Body of pancreas (tissue), 4 donors: ENCODE measurements around the gene CEP164. TPM values are rescaled to one million over a fixed set of nuclear protein-coding genes. Genes with fewer than 3 reads are reported as not detected.

Experiments used
- ATAC-seq: fragments of 150-250 bp; one replicate; pipeline ENCODE4 v1.9.1; 2016
- DNase-seq, 4 donors: peaks; one replicate each; pipeline ENCODE4 v3.0.0-alpha.2; 2019
- H3K27ac ChIP-seq, 4 donors: fragments of 200-600 bp; sonication (generic); 1 replicate in 3 of 4; 2 replicates in 1 of 4; pipeline versions ENCODE4 v1.5.1 to v1.6.1; 2016 to 2019; ENCODE audit warnings: mild to moderate bottlenecking in 1 of 4, mixed read lengths in 1 of 4, moderate library complexity in 1 of 4
- H3K27me3 ChIP-seq, 2 donors: fragments of 200-600 bp; sonication (generic); one replicate each; pipeline ENCODE4 v1.6.0; 2016; ENCODE audit warnings: mild to moderate bottlenecking in 1 of 2
- H3K36me3 ChIP-seq, 2 donors: fragments of 200-600 bp; sonication (generic); replicated peaks in 1 of 2; 2 replicates each; pipeline ENCODE4 v1.5.1; 2016; ENCODE audit warnings: low read depth in 2 of 2; ENCODE audit not compliant: insufficient read depth in 1 of 2
- H3K4me1 ChIP-seq: fragments of 200-600 bp; sonication (generic); one replicate; pipeline ENCODE4 v1.6.0; 2016
- H3K4me3 ChIP-seq, 2 donors: fragments of 200-600 bp; sonication (generic); 1 replicate in 1 of 2; 2 replicates in 1 of 2; pipeline ENCODE4 v1.5.1; 2016 to 2019
- H3K9me3 ChIP-seq, 3 donors: fragments of 200-600 bp; sonication (generic); 1 replicate in 2 of 3; 2 replicates in 1 of 3; pipeline ENCODE4 v1.5.1; 2016
- POLR2A ChIP-seq, 3 donors: fragments of 450-650 bp; IDR thresholded peaks; one replicate each; pipeline ENCODE4 v1.6.1; 2016; ENCODE audit warnings: antibody characterized with exemption in 3 of 3, mild to moderate bottlenecking in 2 of 3
- WGBS, 2 donors: methylation state at CpG; one replicate each; pipeline ENCODE4 v1.1.5; 2017; 5-methylcytosine and 5-hydroxymethylcytosine counted together
- intact Hi-C: fragments of 100-400 bp; cut with DNase I; formaldehyde crosslinking; loops from one replicate; pipeline ENCODE4 v1.15.1; 2023
- total RNA-seq, 2 donors: library from RNA; depleted of rRNA; stranded (reverse); fragments of >200 nt; gene quantifications; one replicate each; pipeline ENCODE4 v1.1.0, GENCODE V29; 2016
- TF ChIP-seq, protein P1 (sequence below), 7 experiments: fragments of 450-650 bp in 4 of 7; fragments of 200-600 bp in 3 of 7; sonication (generic) in 3 of 7; IDR thresholded peaks; one replicate each; pipeline ENCODE4 v1.5.1; 2016 to 2019; ENCODE audit warnings: antibody characterized with exemption in 7 of 7

Gene CEP164
- total RNA-seq, 2 donors from 2014 or later = 29.1 to 45.8 TPM

DNA sequence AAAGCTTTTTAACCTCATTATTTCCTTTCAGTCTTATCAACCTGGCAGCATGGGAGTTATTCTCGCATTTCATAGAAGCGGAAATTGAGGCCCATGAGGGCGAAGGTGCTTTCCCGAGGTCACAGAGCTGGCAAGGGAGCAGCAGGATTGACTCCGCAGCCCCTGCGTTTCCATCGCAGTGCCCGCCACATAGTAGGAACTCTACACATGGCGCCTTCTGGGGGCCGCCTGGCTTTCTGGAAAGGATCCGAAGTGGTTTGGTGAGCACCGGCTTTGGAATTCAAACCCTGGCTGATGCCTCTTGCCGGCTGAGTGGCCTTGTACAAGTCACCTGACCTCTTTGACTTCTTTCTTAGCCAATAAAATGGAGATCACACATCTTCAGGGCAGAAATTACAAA, 93.4 kb downstream of the CEP164 start:
- TF ChIP-seq, protein P1, sequence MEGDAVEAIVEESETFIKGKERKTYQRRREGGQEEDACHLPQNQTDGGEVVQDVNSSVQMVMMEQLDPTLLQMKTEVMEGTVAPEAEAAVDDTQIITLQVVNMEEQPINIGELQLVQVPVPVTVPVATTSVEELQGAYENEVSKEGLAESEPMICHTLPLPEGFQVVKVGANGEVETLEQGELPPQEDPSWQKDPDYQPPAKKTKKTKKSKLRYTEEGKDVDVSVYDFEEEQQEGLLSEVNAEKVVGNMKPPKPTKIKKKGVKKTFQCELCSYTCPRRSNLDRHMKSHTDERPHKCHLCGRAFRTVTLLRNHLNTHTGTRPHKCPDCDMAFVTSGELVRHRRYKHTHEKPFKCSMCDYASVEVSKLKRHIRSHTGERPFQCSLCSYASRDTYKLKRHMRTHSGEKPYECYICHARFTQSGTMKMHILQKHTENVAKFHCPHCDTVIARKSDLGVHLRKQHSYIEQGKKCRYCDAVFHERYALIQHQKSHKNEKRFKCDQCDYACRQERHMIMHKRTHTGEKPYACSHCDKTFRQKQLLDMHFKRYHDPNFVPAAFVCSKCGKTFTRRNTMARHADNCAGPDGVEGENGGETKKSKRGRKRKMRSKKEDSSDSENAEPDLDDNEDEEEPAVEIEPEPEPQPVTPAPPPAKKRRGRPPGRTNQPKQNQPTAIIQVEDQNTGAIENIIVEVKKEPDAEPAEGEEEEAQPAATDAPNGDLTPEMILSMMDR (IDR thresholded peaks at IDR 0.05) = no peak
- TF ChIP-seq POLR2A (IDR thresholded peaks at IDR 0.05) = no peak
- intact Hi-C loops = no loop called here
- no peak for ATAC-seq
- Histone ChIP-seq H3K9me3 (no peaks in the 10 kb centered on the region), H3K27me3 (no peaks in the 10 kb centered on the region), H3K27ac (no peak overlapping the region), H3K36me3 (no peaks in the 10 kb centered on the region), H3K4me3 (no peak overlapping the region), H3K4me1 (no peaks in the 10 kb centered on the region)
- 75 to 80% methylated on average over 12 to 13 of the region's 13 CpGs for WGBS, 2 donors
- no peak for DNase-seq

DNA sequence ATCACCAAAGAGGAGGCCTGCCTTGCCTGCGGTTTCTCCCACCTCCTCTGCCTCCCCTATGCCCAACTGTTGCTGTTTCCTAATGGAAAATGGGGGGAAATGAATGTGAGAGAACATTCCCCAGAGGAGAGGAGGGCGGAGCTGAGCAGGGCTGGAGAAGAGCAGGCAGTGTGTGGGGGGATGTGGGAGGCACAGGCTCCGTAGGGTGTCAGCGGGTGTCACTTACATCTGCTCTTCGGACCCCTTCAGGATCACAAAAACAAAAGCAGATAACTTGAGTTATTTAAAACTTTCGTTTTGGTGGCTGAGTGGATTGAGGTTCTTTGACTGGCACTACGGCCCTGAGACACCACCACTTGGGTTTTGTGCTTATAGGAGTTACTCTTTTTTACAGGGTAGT, 93.8 kb downstream of the CEP164 start:
- intact Hi-C loops = no loop called here
- 80 to 81% methylated on average over 7 of the region's 7 CpGs for WGBS, 2 donors
- no peaks in the 10 kb centered on the region for H3K36me3 ChIP-seq
- H3K4me1 ChIP-seq = no peaks in the 10 kb centered on the region
- no peak overlapping the region for H3K4me3 ChIP-seq
- no peaks in the 10 kb centered on the region for H3K9me3 ChIP-seq
- H3K27ac ChIP-seq = no peak overlapping the region
- DNase-seq = no peak
- H3K27me3 ChIP-seq = no peaks in the 10 kb centered on the region
- ATAC-seq = no peak
- TF ChIP-seq, protein P1 (IDR thresholded peaks at IDR 0.05) = no peak
- no peak for TF ChIP-seq POLR2A (IDR thresholded peaks at IDR 0.05)

DNA sequence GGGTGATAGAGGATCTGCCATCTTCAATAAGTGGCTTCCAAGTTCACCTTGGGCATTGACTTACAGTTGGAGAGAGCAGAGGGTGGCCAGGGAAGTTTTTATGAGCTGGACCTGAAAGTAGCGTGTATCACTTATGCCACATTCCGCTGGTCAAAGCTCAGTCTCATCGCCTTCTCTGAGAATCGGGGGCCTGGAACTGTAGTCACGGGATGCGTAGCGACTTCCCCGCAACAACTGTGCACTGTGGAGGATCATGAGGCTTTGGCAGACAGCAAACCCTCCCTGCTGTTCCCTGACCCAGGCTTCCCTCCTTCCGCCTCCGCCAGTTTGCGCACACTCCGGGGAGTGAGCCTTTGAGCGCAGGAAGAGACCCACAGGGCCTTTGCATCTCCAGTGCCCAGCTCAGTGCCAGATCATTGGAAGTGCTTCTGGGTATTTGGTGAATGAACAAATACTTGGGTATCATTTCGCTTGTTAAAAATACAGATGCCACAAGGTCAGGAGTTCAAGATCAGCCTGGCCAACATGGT, 95.5 kb downstream of the CEP164 start:
- no peaks in the 10 kb centered on the region for H3K36me3 ChIP-seq
- no peaks in the 10 kb centered on the region for H3K27me3 ChIP-seq
- H3K27ac ChIP-seq = no peak overlapping the region
- H3K4me1 ChIP-seq = no peaks in the 10 kb centered on the region
- TF ChIP-seq, protein P1 (IDR thresholded peaks at IDR 0.05) = no peak
- TF ChIP-seq POLR2A (IDR thresholded peaks at IDR 0.05) = no peak
- H3K9me3 ChIP-seq = no peaks in the 10 kb centered on the region
- ATAC-seq (no peak), DNase-seq (no peak)
- H3K4me3 ChIP-seq = no peak overlapping the region
- intact Hi-C loops = no loop called here
- 81 to 82% methylated on average over 11 to 14 of the region's 14 CpGs for WGBS, 2 donors

DNA sequence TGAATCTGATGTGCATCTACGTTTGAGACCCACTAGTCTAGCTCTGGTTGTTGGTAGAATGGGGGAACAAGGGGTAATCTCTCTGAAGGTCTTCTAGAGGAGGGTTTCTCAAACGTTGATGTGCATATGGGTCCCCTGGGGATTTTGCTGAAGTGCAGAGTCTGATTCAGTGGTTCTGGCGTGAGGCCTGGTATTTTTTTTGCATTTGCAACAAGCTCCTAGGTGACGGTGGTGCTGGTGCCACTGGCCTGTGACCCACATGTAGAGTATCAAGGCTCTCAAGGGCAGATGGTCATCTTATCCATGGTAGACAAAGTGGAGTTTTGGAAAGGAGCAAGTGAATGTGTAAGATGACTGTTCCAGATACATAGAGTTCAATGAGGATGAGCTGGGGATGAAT, 97.1 kb downstream of the CEP164 start:
- TF ChIP-seq, protein P1 (IDR thresholded peaks at IDR 0.05) = no peak
- no peak for TF ChIP-seq POLR2A (IDR thresholded peaks at IDR 0.05)
- intact Hi-C loops = no loop called here
- Histone ChIP-seq H3K4me1 (no peaks in the 10 kb centered on the region), H3K27me3 (no peaks in the 10 kb centered on the region), H3K4me3 (no peak overlapping the region), H3K9me3 (no peaks in the 10 kb centered on the region), H3K36me3 (no peaks in the 10 kb centered on the region), H3K27ac (no peak overlapping the region)
- no peak for ATAC-seq
- DNase-seq = no peak
- 62 to 68% methylated on average over 4 of the region's 4 CpGs for WGBS, 2 donors

DNA sequence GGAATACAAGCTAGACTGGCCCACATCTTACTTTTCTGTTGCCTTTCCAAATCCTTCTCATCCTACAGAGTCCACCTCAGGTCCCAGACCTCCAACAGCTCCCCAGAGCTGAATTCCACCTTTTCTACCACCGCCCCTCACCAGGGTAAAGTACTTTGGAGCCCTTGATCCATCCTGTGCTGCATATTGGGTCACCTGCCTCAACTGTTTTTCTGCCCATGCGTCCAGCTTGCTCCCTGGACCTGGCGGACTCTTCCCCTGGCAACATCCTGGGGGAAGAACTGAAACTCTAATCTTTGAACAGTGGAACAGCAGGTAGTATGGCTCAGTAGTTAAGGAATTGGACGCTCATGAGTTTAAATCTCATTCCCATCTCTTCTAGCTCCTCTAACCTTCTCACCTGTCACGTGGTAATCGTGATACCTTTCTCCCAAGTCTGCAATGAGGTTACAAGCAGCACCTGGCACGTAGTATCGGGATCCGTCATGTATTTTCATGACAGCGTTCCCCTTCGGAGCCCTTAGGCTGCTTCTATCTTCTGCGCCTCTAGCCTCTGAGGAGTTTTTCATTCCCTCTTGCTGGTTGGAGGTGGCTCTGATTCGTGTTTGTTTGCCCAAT, 98.1 kb downstream of the CEP164 start:
- Histone ChIP-seq H3K27ac (no peak overlapping the region), H3K36me3 (no peaks in the 10 kb centered on the region), H3K4me3 (no peak overlapping the region), H3K4me1 (no peaks in the 10 kb centered on the region), H3K27me3 (no peaks in the 10 kb centered on the region), H3K9me3 (no peaks in the 10 kb centered on the region)
- DNase-seq (no peak), ATAC-seq (no peak)
- intact Hi-C loops = no loop called here
- no peak for TF ChIP-seq POLR2A (IDR thresholded peaks at IDR 0.05)
- TF ChIP-seq, protein P1 (IDR thresholded peaks at IDR 0.05) = no peak
- 34 to 39% methylated on average over 13 of the region's 13 CpGs for WGBS, 2 donors
